Transverse colon (tissue), 4 donors: ENCODE results near the gene TSC22D3. TPM values are rescaled to one million over a fixed set of nuclear protein-coding genes. Genes with fewer than 3 reads are reported as not detected.

Experiments used
- DNase-seq: peaks from one replicate; pipeline ENCODE4 v3.0.0-alpha.2; 2019
- H3K27ac ChIP-seq, 4 donors: fragments of 200-600 bp; sonication (generic); 2 replicates each; pipeline ENCODE4 v1.5.1; 2016 to 2018; ENCODE audit warnings: inconsistent platforms in 4 of 4
- H3K27me3 ChIP-seq: fragments of 200-600 bp; sonication (generic); 2 replicates; pipeline ENCODE4 v1.5.1; 2017; ENCODE audit warnings: inconsistent platforms
- H3K36me3 ChIP-seq, 4 donors: fragments of 200-600 bp; sonication (generic); 2 replicates each; pipeline ENCODE4 v1.5.1; 2017 to 2019; ENCODE audit warnings: inconsistent platforms in 4 of 4
- H3K4me1 ChIP-seq, 4 donors: fragments of 200-600 bp; sonication (generic); 2 replicates each; pipeline ENCODE4 v1.5.1; 2017 to 2020; ENCODE audit warnings: inconsistent platforms in 4 of 4
- H3K4me3 ChIP-seq, 4 donors: fragments of 200-600 bp; sonication (generic); 1 replicate in 1 of 4; 2 replicates in 3 of 4; pipeline versions ENCODE4 v1.5.1 to v1.6.1; 2017 to 2019; ENCODE audit warnings: inconsistent platforms in 4 of 4
- H3K9me3 ChIP-seq, 2 donors: fragments of 200-600 bp; sonication (generic); 2 replicates each; pipeline ENCODE4 v1.5.1; 2017 to 2019; ENCODE audit warnings: inconsistent platforms in 2 of 2
- CTCF ChIP-seq, 5 experiments: fragments of 200-600 bp in 3 of 5; fragments of 450-650 bp in 2 of 5; sonication (generic) in 3 of 5; IDR thresholded peaks; 1 replicate in 2 of 5; 2 replicates in 3 of 5; pipeline ENCODE4 v1.5.1; 2016 to 2017; ENCODE audit warnings: antibody characterized with exemption in 5 of 5, inconsistent platforms in 3 of 5, mild to moderate bottlenecking in 2 of 5, moderate library complexity in 1 of 5
- EP300 ChIP-seq: sonication (generic); formaldehyde crosslinking; IDR thresholded peaks from one replicate; pipeline ENCODE4 v1.6.1; 2017; ENCODE audit warnings: antibody characterized with exemption, low read depth
- POLR2A ChIP-seq: fragments of 450-650 bp; IDR thresholded peaks from one replicate; pipeline ENCODE4 v1.6.1; 2016; ENCODE audit warnings: antibody characterized with exemption, mild to moderate bottlenecking, moderate library complexity
- POLR2AphosphoS5 ChIP-seq, 3 donors: sonication (generic); formaldehyde crosslinking; IDR thresholded peaks; one replicate each; pipeline ENCODE4 v1.6.1; 2016; ENCODE audit warnings: antibody characterized with exemption in 3 of 3
- WGBS, 2 donors: methylation state at CpG; one replicate each; pipeline ENCODE4 v1.1.5; 2018; ENCODE audit warnings: low coverage in 1 of 2; 5-methylcytosine and 5-hydroxymethylcytosine counted together
- in situ Hi-C, 4 donors: fragments of 200-750 bp; cut with MboI; loops; one replicate each; pipeline versions ENCODE4 v1.15.0 to v1.15.1; 2017; ENCODE audit warnings: low sequenced_read_pairs in 3 of 4, low pct_ligation_motif_present in 1 of 4, low pct_unique_long_range_greater_than_20kb in 1 of 4
- intact Hi-C: fragments of 100-400 bp; cut with DNase I; formaldehyde crosslinking; loops from one replicate; pipeline ENCODE4 v1.15.1; 2023; ENCODE audit warnings: low total_unique reads
- total RNA-seq, 4 donors: library from RNA; depleted of rRNA; stranded (reverse); fragments of >200 nt; gene quantifications; one replicate each; pipeline ENCODE4 v1.1.0, GENCODE V29; 2016

The TSC22D3 gene
- total RNA-seq, 4 donors from 2014 or later: 146 to 349 (median 202) TPM

- in situ Hi-C loops: no loop called here
- TF ChIP-seq POLR2A (no peak), POLR2AphosphoS5 (IDR thresholded peaks at IDR 0.05) (peak in 1 of 3 donors; percentile 16), CTCF (IDR thresholded peaks at IDR 0.05) (no peak)
- peak; percentile 80 for DNase-seq
- H3K4me3 ChIP-seq: no peak overlapping the region
- H3K4me1 ChIP-seq: peaks cover 0 to 42% (median 13%) of the 10 kb centered on the region in 4 donors
- H3K27ac ChIP-seq: peak overlapping the region; percentile 65 to 81 (median 75)
- H3K36me3 ChIP-seq: no peaks in the 10 kb centered on the region
- no peaks in the 10 kb centered on the region for H3K27me3 ChIP-seq
- intact Hi-C loops: no loop called here
- WGBS, 2 donors: 35% methylated on average over 7 of the region's 7 CpGs; no CpG with 5 or more reads in 1 of the 2 donors
- H3K9me3 ChIP-seq: no peaks in the 10 kb centered on the region
Measured at GRCh38 chrX:107731831-107732502, 43.6 kb downstream of the TSC22D3 start.

- WGBS, 2 donors: 73% methylated on average over 9 of the region's 9 CpGs; no CpG with 5 or more reads in 1 of the 2 donors
- Histone ChIP-seq H3K9me3 (no peaks in the 10 kb centered on the region), H3K4me1 (peaks cover 0 to 49% (median 15%) of the 10 kb centered on the region in 4 donors), H3K27me3 (no peaks in the 10 kb centered on the region), H3K4me3 (no peak overlapping the region), H3K36me3 (no peaks in the 10 kb centered on the region), H3K27ac (peak overlapping the region; percentile 65 to 81 (median 75))
- intact Hi-C loops (no loop called here), in situ Hi-C loops (no loop called here)
- DNase-seq: no peak
- TF ChIP-seq POLR2A: no peak
Measured at GRCh38 chrX:107730991-107731766, 44.4 kb downstream of the TSC22D3 start.

- intact Hi-C loops (no loop called here), in situ Hi-C loops (no loop called here)
- no peak overlapping the region for H3K4me3 ChIP-seq
- no peaks in the 10 kb centered on the region for H3K9me3 ChIP-seq
- H3K36me3 ChIP-seq: no peaks in the 10 kb centered on the region
- TF ChIP-seq POLR2A (no peak), CTCF (IDR thresholded peaks at IDR 0.05) (no peak), POLR2AphosphoS5 (IDR thresholded peaks at IDR 0.05) (no peak)
- WGBS, 2 donors: 43% methylated on average over 1 of the region's 1 CpG; no CpG with 5 or more reads in 1 of the 2 donors
- no peaks in the 10 kb centered on the region for H3K27me3 ChIP-seq
- no peak for DNase-seq
- peaks cover 0 to 55% (median 18%) of the 10 kb centered on the region in 4 donors for H3K4me1 ChIP-seq
- peak overlapping the region in 3 of 4 donors; percentile 72 to 81 (median 78) for H3K27ac ChIP-seq
Measured at GRCh38 chrX:107730298-107730655, 45.3 kb downstream of the TSC22D3 start.

- WGBS, 2 donors: 71% methylated on average over 8 of the region's 8 CpGs; no CpG with 5 or more reads in 1 of the 2 donors
- Histone ChIP-seq H3K36me3 (no peaks in the 10 kb centered on the region), H3K4me1 (peaks cover 0 to 55% (median 18%) of the 10 kb centered on the region in 4 donors), H3K4me3 (no peak overlapping the region), H3K9me3 (no peaks in the 10 kb centered on the region), H3K27ac (peak overlapping the region; percentile 61 to 81 (median 75)), H3K27me3 (no peaks in the 10 kb centered on the region)
- intact Hi-C loops (no loop called here), in situ Hi-C loops (no loop called here)
- TF ChIP-seq POLR2AphosphoS5 (IDR thresholded peaks at IDR 0.05) (no peak), CTCF (IDR thresholded peaks at IDR 0.05) (no peak), EP300 (no peak), POLR2A (no peak)
- DNase-seq: no peak
Measured at GRCh38 chrX:107729558-107730297, 45.9 kb downstream of the TSC22D3 start.
